T-helper 1 cell treated with Interleukin-12 subunit alpha and Interleukin-12 subunit beta and Interleukin-4 antibody, amounts not matched to agents 30 μg/mL and 1 μg/mL, for 36 hours (primary cell): ENCODE measurements around the gene CRACR2A.

Source experiments
- H3K27ac Mint-ChIP-seq: one replicate; pipeline ENCODE4 v1.8.0; 2021; ENCODE audit warnings: mild to moderate bottlenecking, mixed read lengths
- H3K27me3 Mint-ChIP-seq: one replicate; pipeline ENCODE4 v1.8.0; 2021; ENCODE audit warnings: low read depth, mixed read lengths
- H3K36me3 Mint-ChIP-seq: one replicate; pipeline ENCODE4 v1.8.0; 2021; ENCODE audit warnings: low read depth, mixed read lengths
- H3K4me1 Mint-ChIP-seq: one replicate; pipeline ENCODE4 v1.8.0; 2021; ENCODE audit warnings: low read depth, mixed read lengths
- H3K4me3 Mint-ChIP-seq: one replicate; pipeline ENCODE4 v1.8.0; 2021; ENCODE audit warnings: mild to moderate bottlenecking, moderate library complexity, mixed read lengths
- H3K9me3 Mint-ChIP-seq: one replicate; pipeline ENCODE4 v1.8.0; 2021; ENCODE audit warnings: mixed read lengths

CRACR2A gene

GRCh38 chr12:3592856-3593625, 159.9 kb downstream of the CRACR2A start:
- H3K4me3 Mint-ChIP-seq, result no peak overlapping the region
- no peaks in the 10 kb centered on the region for H3K9me3 Mint-ChIP-seq
- H3K36me3 Mint-ChIP-seq, result no peaks in the 10 kb centered on the region
- H3K27me3 Mint-ChIP-seq, result peaks cover 6% of the 10 kb centered on the region
- no peaks in the 10 kb centered on the region for H3K4me1 Mint-ChIP-seq
- no peak overlapping the region for H3K27ac Mint-ChIP-seq

- Mint-ChIP-seq H3K27me3 (peaks cover 22% of the 10 kb centered on the region), H3K36me3 (no peaks in the 10 kb centered on the region), H3K4me1 (no peaks in the 10 kb centered on the region), H3K4me3 (no peak overlapping the region), H3K27ac (no peak overlapping the region), H3K9me3 (no peaks in the 10 kb centered on the region)
Observed at GRCh38 chr12:3589745-3590144, 163.2 kb downstream of the CRACR2A start.

DNA sequence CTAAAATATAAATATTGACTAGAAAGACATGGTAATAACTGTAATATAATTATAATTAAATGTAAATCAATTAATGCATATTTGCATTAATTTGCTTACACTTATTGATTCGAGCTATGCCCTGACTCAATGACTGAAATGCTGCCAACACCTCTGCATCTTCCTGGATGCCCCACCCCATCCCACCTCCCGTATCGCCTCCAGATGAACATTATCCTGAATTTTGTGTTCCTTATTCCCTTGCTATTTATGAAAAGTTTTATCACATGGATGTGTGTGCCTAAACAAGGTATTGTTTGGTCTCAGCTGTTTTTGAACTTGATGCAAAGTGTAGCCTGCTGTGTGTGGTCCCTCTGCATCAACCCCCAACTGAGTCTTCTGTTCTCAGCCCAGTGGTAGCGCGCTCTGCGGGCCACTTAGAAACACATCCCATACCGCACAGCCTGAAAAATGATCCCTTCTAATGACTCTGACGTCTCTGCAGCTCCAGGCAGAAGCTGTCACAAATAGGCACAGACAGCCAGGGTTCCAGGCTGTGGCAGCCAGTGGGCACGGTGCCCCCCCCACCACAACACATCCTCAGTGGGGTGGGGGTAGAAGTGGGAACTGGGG, 165.4 kb downstream of the CRACR2A start:
- Mint-ChIP-seq H3K36me3 (no peaks in the 10 kb centered on the region), H3K27ac (no peak overlapping the region), H3K4me3 (no peak overlapping the region), H3K4me1 (no peaks in the 10 kb centered on the region), H3K27me3 (peaks cover 23% of the 10 kb centered on the region), H3K9me3 (no peaks in the 10 kb centered on the region)

- Mint-ChIP-seq H3K27me3 (peaks cover 17% of the 10 kb centered on the region), H3K36me3 (no peaks in the 10 kb centered on the region)
Observed at GRCh38 chr12:3583656-3584334, 169.1 kb downstream of the CRACR2A start.

DNA sequence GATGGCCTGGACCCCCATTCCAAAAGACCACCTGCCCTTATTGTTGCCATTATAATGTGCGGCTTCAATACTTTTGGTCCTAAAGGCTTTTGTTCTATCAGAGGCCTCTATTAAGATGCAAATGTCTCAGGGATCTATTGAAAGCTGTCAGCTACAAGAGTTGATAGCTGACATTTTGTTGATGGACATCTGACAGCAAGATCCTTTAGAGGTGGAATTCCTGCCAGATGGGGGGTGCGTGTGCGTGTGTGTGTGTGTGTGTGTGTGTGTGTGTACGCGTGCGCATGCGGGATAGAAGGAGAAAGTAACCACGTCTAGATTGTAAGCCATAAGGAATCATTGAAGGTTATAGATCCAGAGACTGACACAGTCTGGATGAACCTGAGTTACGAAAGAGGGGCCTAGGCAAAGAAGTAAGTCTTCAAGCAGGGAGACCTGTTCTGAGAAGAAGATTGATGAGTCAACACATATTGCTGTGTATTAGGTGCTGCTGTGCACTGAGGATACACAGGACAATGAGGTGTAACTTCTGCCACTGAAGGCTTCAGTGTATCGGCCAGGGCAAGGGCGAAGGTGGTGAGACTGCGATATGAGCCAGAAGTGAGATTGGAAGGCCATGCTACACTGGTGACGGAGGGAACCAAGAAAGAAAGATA, 172.7 kb downstream of the CRACR2A start:
- Mint-ChIP-seq H3K27ac (no peak overlapping the region), H3K9me3 (no peaks in the 10 kb centered on the region), H3K27me3 (peaks cover 5% of the 10 kb centered on the region), H3K4me1 (no peaks in the 10 kb centered on the region), H3K4me3 (no peak overlapping the region), H3K36me3 (no peaks in the 10 kb centered on the region)

More at GRCh38 chr12:3583656-3584334, 169.1 kb downstream of the CRACR2A start:
- Mint-ChIP-seq H3K4me3 (no peak overlapping the region), H3K27ac (no peak overlapping the region), H3K9me3 (no peaks in the 10 kb centered on the region), H3K4me1 (no peaks in the 10 kb centered on the region)

DNA sequence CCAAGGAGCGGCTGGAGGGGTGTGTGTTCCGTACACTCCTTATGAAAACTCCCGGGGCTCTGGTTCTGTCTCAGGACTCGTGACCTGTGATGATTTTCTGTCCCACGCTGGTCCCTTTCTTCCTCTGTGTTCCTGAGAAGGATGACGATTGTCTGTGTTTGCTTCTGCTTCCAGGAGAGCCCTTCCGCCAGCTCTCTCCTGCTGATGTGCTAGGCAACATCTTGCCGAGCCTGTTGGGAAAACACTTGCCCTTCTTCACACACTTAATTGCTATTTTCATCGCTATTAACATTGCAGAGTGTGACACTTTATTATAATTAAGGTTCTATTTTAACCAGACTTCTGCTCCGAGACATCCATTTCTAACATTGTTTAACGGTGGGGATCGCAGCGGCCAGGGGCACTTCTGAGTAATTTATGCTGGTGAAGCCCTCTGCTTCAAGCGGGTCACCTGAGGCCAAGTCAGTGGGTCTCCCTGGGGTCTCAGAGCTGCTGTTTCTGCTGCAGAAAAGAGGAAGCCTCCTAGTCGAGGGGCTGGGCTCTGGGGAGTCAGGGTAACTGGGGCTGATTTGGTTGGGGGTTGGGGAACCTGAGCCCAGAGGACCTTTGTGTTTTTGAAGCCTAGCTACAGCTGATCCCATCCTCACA, 173.3 kb downstream of the CRACR2A start:
- peaks cover 3% of the 10 kb centered on the region for H3K27me3 Mint-ChIP-seq
- H3K27ac Mint-ChIP-seq, result no peak overlapping the region
- H3K4me1 Mint-ChIP-seq, result no peaks in the 10 kb centered on the region
- H3K9me3 Mint-ChIP-seq, result no peaks in the 10 kb centered on the region
- no peak overlapping the region for H3K4me3 Mint-ChIP-seq
- no peaks in the 10 kb centered on the region for H3K36me3 Mint-ChIP-seq

- no peak overlapping the region for H3K27ac Mint-ChIP-seq
- no peak overlapping the region for H3K4me3 Mint-ChIP-seq
- H3K27me3 Mint-ChIP-seq, result peaks cover 9% of the 10 kb centered on the region
- H3K36me3 Mint-ChIP-seq, result no peaks in the 10 kb centered on the region
- H3K9me3 Mint-ChIP-seq, result no peaks in the 10 kb centered on the region
- H3K4me1 Mint-ChIP-seq, result no peaks in the 10 kb centered on the region
Observed at GRCh38 chr12:3578557-3578956, 174.4 kb downstream of the CRACR2A start.

DNA sequence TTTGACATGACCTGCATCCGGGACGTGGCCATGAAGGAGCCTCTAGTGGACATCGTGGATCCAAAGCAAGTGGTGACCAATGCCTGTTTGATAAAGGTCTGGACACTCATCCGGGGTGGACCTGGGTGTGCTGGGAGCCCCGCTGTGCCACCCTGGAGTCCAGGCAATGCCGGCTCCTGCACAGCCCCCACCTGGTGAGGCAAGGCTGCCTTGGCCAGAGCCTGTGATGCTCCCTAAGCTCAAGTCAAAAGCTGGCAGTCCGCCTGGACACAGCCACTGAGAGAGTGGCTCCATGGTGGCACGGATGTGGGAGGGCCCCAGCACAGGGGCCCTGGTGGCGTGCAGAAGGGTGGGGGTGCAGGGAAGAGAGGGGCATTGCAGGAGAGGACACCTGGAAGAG, 176.0 kb downstream of the CRACR2A start:
- no peak overlapping the region for H3K4me3 Mint-ChIP-seq
- peaks cover 25% of the 10 kb centered on the region for H3K27me3 Mint-ChIP-seq
- no peaks in the 10 kb centered on the region for H3K9me3 Mint-ChIP-seq
- H3K27ac Mint-ChIP-seq, result no peak overlapping the region
- H3K36me3 Mint-ChIP-seq, result no peaks in the 10 kb centered on the region
- no peaks in the 10 kb centered on the region for H3K4me1 Mint-ChIP-seq

GRCh38 chr12:3574986-3575385, 177.9 kb downstream of the CRACR2A start:
- H3K9me3 Mint-ChIP-seq, result no peaks in the 10 kb centered on the region
- peaks cover 34% of the 10 kb centered on the region for H3K27me3 Mint-ChIP-seq
- no peaks in the 10 kb centered on the region for H3K36me3 Mint-ChIP-seq
- H3K27ac Mint-ChIP-seq, result no peak overlapping the region
- no peak overlapping the region for H3K4me3 Mint-ChIP-seq
- H3K4me1 Mint-ChIP-seq, result no peaks in the 10 kb centered on the region

- Mint-ChIP-seq H3K27me3 (peaks cover 47% of the 10 kb centered on the region), H3K4me1 (no peaks in the 10 kb centered on the region), H3K4me3 (no peak overlapping the region), H3K27ac (no peak overlapping the region), H3K36me3 (no peaks in the 10 kb centered on the region), H3K9me3 (no peaks in the 10 kb centered on the region)
Observed at GRCh38 chr12:3572560-3572959, 180.3 kb downstream of the CRACR2A start.

- H3K27ac Mint-ChIP-seq, result no peak overlapping the region
- H3K4me1 Mint-ChIP-seq, result no peaks in the 10 kb centered on the region
- no peaks in the 10 kb centered on the region for H3K36me3 Mint-ChIP-seq
- H3K4me3 Mint-ChIP-seq, result no peak overlapping the region
- peaks cover 47% of the 10 kb centered on the region for H3K27me3 Mint-ChIP-seq
- H3K9me3 Mint-ChIP-seq, result no peaks in the 10 kb centered on the region
Observed at GRCh38 chr12:3571724-3572123, 181.2 kb downstream of the CRACR2A start.

GRCh38 chr12:3571323-3571722, 181.6 kb downstream of the CRACR2A start:
- Mint-ChIP-seq H3K4me1 (no peaks in the 10 kb centered on the region), H3K9me3 (no peaks in the 10 kb centered on the region), H3K4me3 (no peak overlapping the region), H3K36me3 (no peaks in the 10 kb centered on the region), H3K27ac (no peak overlapping the region), H3K27me3 (peaks cover 47% of the 10 kb centered on the region)

- H3K4me3 Mint-ChIP-seq, result no peak overlapping the region
- no peaks in the 10 kb centered on the region for H3K36me3 Mint-ChIP-seq
- no peak overlapping the region for H3K27ac Mint-ChIP-seq
- no peaks in the 10 kb centered on the region for H3K9me3 Mint-ChIP-seq
- peaks cover 40% of the 10 kb centered on the region for H3K27me3 Mint-ChIP-seq
- no peaks in the 10 kb centered on the region for H3K4me1 Mint-ChIP-seq
Observed at GRCh38 chr12:3568695-3569094, 184.2 kb downstream of the CRACR2A start.

GRCh38 chr12:3565985-3566384, 186.9 kb downstream of the CRACR2A start:
- H3K9me3 Mint-ChIP-seq, result no peaks in the 10 kb centered on the region
- H3K27me3 Mint-ChIP-seq, result peaks cover 20% of the 10 kb centered on the region
- no peak overlapping the region for H3K27ac Mint-ChIP-seq
- no peaks in the 10 kb centered on the region for H3K4me1 Mint-ChIP-seq
- H3K4me3 Mint-ChIP-seq, result no peak overlapping the region
- no peaks in the 10 kb centered on the region for H3K36me3 Mint-ChIP-seq
